Large intestine (tissue), 3 donors: ENCODE results near the gene MGAT5B. TPM values are rescaled to one million over a fixed set of nuclear protein-coding genes. Genes with fewer than 3 reads are reported as not detected.

Experiments used
- DNase-seq, 2 donors: peaks; one replicate each; pipeline versions ENCODE4 v3.0.0 to v3.0.0-alpha.2; 2013
- H3K27ac ChIP-seq: one replicate; pipeline ENCODE4 v1.5.1; 2013; ENCODE audit warnings: low read length
- H3K27me3 ChIP-seq: 2 replicates; pipeline ENCODE4 v1.6.1; 2013; ENCODE audit warnings: low read length; ENCODE audit not compliant: control insufficient read depth, insufficient read depth
- H3K36me3 ChIP-seq: 2 replicates; pipeline ENCODE4 v1.6.1; 2013; ENCODE audit warnings: low read length; ENCODE audit not compliant: control insufficient read depth, insufficient read depth
- H3K4me1 ChIP-seq: one replicate; pipeline ENCODE4 v1.6.1; 2013; ENCODE audit warnings: low read length; ENCODE audit not compliant: control insufficient read depth, insufficient read depth
- H3K4me3 ChIP-seq: one replicate; pipeline ENCODE4 v1.5.1; 2013; ENCODE audit warnings: low read length
- H3K9me3 ChIP-seq: one replicate; pipeline ENCODE4 v1.6.1; 2013; ENCODE audit warnings: mild to moderate bottlenecking, low read depth, low read length, moderate library complexity; ENCODE audit not compliant: control insufficient read depth
- WGBS: methylation state at CpG from one replicate; pipeline ENCODE4 v1.1.5; 2013; ENCODE audit warnings: low lambda C conversion rate; ENCODE audit not compliant: insufficient coverage; 5-methylcytosine and 5-hydroxymethylcytosine counted together
- polyA plus RNA-seq: library from polyadenylated mRNA; unstranded; fragments of 120-200 nt; gene quantifications from one replicate; pipeline ENCODE4 v1.2.1, GENCODE V29; 2013

The MGAT5B gene
- polyA plus RNA-seq, 1 donor, result 1.4 TPM

DNA sequence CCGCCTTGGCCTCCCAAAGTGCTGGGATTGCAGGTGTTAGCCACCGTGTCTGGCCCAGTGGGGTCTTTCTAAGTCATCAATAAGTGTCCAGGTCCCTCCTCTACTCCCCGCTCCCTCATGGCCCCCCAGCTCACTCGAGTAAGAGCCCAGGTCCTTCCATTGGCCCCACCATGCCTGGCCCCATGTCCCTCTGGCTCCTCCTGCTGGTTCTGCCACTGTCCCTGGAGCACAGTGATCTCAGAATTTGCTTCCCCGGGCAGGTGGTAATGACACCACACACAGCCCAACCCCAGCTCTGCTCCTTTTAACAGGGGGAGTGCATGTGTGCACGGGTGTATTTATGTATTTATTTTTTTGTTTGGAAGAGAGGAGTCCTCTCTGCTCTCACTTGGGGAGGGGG, 19.6 kb downstream of the MGAT5B start:
- Histone ChIP-seq H3K36me3 (no peaks in the 10 kb centered on the region), H3K27me3 (peaks cover 9% of the 10 kb centered on the region), H3K4me3 (no peak overlapping the region), H3K9me3 (no peaks in the 10 kb centered on the region), H3K27ac (no peak overlapping the region), H3K4me1 (no peaks in the 10 kb centered on the region)
- DNase-seq, result no peak
- WGBS, result 100% methylated on average over 1 of the region's 6 CpGs

DNA sequence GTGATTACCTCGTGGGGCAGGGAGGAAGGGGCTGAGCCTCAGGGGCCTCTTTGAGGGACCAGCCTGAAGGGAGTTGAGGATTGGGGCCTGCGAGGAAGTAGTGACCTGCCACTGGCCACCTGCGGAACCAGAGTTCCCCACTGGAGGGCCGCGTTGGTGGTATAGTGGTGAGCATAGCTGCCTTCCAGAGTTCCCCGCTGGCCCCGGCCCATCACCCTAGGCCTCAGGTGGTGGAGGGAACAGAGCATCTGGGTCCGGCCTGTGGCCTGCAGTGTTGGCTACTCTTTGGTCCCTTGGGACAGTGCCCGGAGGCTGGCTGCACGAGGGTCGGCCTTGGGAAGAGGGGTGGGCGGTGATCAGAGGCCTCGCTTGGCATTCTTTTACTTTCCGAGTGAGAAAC, 20.5 kb downstream of the MGAT5B start:
- no CpG with 5 or more reads among the region's 14 CpGs for WGBS
- Histone ChIP-seq H3K27ac (no peak overlapping the region), H3K9me3 (no peaks in the 10 kb centered on the region)

DNA sequence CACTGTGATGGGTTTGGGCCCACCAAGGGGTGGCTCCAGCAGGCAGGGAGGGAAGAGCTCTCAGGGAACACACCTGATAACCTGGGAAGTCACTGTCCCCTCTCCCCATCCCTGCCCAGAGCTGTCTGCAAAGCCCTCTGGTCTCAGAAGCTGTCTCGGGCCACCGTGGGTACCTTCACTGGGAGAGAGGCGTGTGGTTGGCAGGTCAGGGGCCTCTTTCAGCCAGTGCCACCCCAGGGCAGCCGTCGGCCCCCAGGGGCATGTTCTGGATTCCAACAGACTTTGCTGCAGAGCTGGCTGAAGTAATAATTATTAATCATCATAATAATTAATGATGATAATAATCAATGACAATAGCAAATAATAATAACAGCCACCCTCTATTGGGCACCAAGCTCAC, 21.1 kb downstream of the MGAT5B start:
- Histone ChIP-seq H3K36me3 (no peaks in the 10 kb centered on the region), H3K4me1 (no peaks in the 10 kb centered on the region), H3K27me3 (peaks cover 9% of the 10 kb centered on the region), H3K9me3 (no peaks in the 10 kb centered on the region), H3K4me3 (no peak overlapping the region), H3K27ac (no peak overlapping the region)
- WGBS, result no CpG with 5 or more reads among the region's 5 CpGs
- DNase-seq, result no peak

More for the DNA sequence above, 20.5 kb downstream of the MGAT5B start:
- H3K27me3 ChIP-seq, result peaks cover 9% of the 10 kb centered on the region
- H3K4me1 ChIP-seq, result no peaks in the 10 kb centered on the region
- H3K4me3 ChIP-seq, result no peak overlapping the region
- H3K36me3 ChIP-seq, result no peaks in the 10 kb centered on the region
- no peak for DNase-seq

DNA sequence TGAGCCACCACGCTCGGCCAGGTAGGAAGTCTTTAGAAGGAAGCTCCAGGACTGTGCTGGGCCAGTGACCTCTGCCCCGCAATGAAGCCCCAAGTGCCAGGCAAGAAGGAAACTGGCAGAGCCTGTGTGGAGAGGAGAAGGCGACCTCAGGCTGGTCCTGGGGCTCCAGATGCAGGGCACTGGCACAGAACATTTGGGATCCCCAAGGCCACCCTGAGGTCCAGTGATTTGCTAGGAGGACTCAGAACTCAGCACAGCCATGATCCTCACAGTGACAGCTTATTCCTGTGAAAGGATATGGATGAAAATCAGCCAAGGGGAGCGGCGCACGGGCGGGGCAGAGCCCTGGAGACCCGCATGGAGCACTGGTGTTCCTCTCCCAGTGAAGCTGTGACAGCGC, 24.1 kb downstream of the MGAT5B start:
- H3K36me3 ChIP-seq, result no peaks in the 10 kb centered on the region
- H3K4me1 ChIP-seq, result no peaks in the 10 kb centered on the region
- no peak for DNase-seq
- H3K4me3 ChIP-seq, result no peak overlapping the region
- no peaks in the 10 kb centered on the region for H3K9me3 ChIP-seq
- no peaks in the 10 kb centered on the region for H3K27me3 ChIP-seq
- no peak overlapping the region for H3K27ac ChIP-seq
- WGBS, result no CpG with 5 or more reads among the region's 10 CpGs

DNA sequence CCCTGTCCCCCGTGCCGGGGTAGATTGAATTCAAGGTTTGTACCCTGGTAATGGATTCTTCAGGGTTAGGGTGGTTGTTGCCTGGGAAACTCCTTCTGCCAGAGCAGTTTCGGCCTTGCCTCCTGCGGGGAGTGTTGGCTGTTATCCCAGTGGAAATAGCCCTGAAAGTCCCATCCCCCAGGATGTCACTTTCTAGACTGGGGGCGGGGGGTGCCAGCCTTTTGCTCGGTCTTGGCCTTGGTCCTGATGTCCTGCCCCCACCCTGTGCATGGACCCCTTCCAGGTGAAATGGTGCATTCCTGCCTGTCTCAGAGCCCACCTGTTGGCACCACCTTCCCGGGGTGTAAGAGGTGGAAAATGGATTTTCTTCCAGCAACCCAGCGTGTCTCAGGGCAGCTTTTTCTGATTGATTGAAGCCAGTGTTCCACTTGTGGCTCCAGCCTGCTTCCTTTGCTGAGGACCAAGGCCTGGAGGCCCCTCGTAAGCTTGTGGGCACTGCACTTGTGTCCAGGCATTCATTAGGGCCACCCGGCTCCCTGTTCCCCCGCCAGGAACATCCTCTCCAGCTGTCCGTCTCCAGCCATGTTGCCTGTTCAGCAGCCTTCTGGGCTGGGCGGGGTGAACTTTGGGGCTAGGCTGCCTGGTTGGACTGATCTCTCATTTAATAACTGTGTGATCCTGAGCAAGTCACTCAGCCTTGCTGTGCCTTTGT, 25.6 kb downstream of the MGAT5B start:
- WGBS, result no CpG with 5 or more reads among the region's 13 CpGs
- H3K4me3 ChIP-seq, result no peak overlapping the region
- DNase-seq, result no peak
- no peaks in the 10 kb centered on the region for H3K36me3 ChIP-seq
- no peak overlapping the region for H3K27ac ChIP-seq
- H3K9me3 ChIP-seq, result no peaks in the 10 kb centered on the region
- H3K4me1 ChIP-seq, result no peaks in the 10 kb centered on the region
- H3K27me3 ChIP-seq, result no peaks in the 10 kb centered on the region

DNA sequence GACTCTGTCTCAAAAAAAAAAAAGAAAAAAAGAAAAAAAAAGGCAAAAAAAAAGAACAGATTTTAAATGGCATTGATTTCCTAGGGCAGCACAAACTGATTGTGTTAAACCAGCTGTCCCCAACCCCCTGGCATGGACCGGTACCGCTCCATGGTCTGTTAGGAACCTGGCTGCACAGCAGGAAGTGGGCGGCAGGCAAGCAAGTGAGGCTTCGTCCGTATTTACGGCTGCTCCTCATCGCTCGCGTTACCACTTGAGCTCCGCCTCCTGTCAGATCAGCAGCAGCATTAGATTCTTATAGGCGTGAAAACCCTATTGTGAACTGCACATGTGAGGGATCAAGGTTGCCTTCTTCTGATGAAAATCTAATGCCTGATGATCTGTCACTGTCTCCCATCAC, 26.6 kb downstream of the MGAT5B start:
- Histone ChIP-seq H3K36me3 (no peaks in the 10 kb centered on the region), H3K27ac (no peak overlapping the region), H3K4me1 (no peaks in the 10 kb centered on the region), H3K9me3 (no peaks in the 10 kb centered on the region), H3K4me3 (no peak overlapping the region), H3K27me3 (no peaks in the 10 kb centered on the region)
- DNase-seq, result no peak
- no CpG with 5 or more reads among the region's 11 CpGs for WGBS

DNA sequence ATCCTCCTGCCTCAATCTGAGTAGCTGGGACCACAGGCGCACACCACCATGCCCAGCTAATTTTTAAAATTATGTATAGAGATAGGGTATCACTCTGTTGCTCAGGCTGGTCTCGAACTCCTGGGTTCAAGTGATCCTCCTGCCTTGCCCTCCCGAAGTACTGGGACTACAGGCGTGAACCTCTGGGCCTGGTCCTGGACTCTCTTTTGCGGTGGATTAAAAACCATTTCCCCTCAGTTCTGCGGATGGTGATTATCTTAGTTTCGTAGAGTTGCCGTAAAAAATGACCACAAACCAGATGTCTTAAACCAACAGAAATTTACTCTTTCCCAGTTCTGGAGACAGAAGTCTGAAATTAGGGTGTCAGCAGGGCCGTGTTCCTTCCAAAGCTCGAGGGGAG, 28.8 kb downstream of the MGAT5B start:
- Histone ChIP-seq H3K36me3 (no peaks in the 10 kb centered on the region), H3K4me3 (no peak overlapping the region), H3K27ac (no peak overlapping the region), H3K27me3 (no peaks in the 10 kb centered on the region), H3K4me1 (no peaks in the 10 kb centered on the region), H3K9me3 (no peaks in the 10 kb centered on the region)
- DNase-seq, result no peak
- WGBS, result no CpG with 5 or more reads among the region's 10 CpGs

DNA sequence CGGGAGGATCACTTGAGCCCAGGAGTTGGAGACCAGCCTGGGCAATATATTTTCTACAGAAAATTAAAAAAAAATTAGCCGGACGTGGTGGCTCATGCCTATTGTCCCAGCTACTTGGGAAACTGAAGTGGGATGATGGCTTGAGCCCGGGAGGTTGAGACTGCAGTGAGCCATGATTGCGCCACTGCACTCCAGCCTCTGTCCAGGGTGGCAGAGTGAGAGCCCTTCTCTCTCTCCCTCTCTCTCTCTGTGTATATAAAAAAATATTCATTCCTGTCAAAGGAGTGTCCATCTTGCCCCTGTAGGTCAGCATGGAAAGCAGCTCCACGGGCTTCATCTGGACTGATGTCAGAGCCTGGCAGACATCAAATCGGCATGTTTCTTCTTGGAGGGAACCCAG, 31.2 kb downstream of the MGAT5B start:
- no peak overlapping the region for H3K27ac ChIP-seq
- no CpG with 5 or more reads among the region's 7 CpGs for WGBS
- H3K36me3 ChIP-seq, result no peaks in the 10 kb centered on the region
- H3K27me3 ChIP-seq, result no peaks in the 10 kb centered on the region
- no peak overlapping the region for H3K4me3 ChIP-seq
- no peak for DNase-seq
- no peaks in the 10 kb centered on the region for H3K9me3 ChIP-seq
- no peaks in the 10 kb centered on the region for H3K4me1 ChIP-seq

DNA sequence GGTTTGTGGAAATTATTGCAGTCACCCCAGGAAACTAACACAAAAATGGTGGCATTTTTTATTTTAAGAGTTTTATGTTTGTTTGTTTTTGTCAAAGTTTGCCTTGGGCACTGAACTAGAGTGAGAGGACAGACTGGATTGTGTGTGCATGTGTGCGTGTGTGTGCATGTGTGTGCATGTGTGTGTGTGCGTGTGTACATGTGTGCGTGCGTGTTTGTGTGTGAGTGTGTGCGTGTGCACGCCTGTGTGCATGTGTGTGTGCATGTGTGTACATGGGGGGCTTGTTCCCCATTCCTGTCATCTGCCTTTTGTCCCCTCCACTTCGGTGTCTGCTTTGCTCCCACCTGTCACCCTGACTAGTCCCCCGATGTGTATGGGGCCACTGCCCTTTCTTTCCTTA, 32.5 kb downstream of the MGAT5B start:
- no CpG with 5 or more reads among the region's 8 CpGs for WGBS
- Histone ChIP-seq H3K4me1 (no peaks in the 10 kb centered on the region), H3K36me3 (no peaks in the 10 kb centered on the region), H3K27me3 (no peaks in the 10 kb centered on the region), H3K9me3 (no peaks in the 10 kb centered on the region), H3K4me3 (no peak overlapping the region), H3K27ac (no peak overlapping the region)
- DNase-seq, result no peak

DNA sequence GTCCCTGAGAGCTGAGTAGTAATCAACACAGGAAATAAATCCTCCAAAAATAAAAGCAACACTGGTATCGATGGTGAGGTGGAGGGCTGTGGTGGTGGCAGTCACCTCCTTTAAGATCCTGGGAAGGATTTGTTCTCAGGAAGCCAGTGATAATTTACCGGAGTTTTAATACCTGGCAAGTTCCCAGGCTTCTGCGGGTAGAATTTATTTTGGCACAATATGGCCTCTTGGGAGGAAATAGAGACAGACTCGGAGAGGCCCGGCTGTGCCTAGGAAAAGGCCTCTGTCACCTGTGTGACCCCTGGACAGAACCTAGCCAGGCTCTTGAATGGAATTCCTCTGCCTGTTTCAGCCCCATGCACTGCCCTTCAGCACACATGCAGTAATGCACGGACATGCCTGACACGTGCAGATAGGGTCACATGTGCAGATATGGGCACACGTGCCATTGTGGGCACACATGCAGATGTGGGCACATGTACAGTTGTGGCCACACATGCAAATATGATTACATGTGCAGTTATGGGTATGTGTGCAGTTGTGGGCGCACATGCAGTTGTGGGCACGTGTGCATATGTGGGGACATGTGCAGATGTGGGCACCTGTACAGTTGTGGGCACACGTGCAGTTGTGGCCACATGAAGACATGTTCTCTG, 33.5 kb downstream of the MGAT5B start:
- no peak overlapping the region for H3K27ac ChIP-seq
- no peaks in the 10 kb centered on the region for H3K36me3 ChIP-seq
- H3K4me1 ChIP-seq, result no peaks in the 10 kb centered on the region
- H3K9me3 ChIP-seq, result no peaks in the 10 kb centered on the region
- H3K27me3 ChIP-seq, result no peaks in the 10 kb centered on the region
- DNase-seq, result no peak
- WGBS, result no CpG with 5 or more reads among the region's 11 CpGs
- H3K4me3 ChIP-seq, result no peak overlapping the region

DNA sequence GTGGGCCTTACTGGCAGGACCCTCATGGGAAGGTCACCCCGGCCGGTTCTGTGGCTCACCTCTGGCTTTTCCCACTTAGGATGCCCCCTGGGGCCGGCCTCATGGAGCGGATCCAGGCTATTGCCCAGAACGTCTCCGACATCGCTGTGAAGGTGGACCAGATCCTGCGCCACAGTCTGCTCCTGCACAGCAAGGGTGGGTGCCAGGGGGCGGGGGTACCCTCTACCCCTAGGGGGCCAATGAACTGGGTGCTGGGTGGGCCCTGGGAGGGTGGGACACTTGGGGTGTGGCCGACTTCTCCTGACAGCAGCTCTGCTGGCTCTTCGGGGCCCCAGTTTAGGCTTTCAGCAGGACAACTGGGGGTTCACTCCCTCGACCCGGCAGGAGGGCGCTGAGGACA, 34.3 kb downstream of the MGAT5B start:
- Histone ChIP-seq H3K27me3 (no peaks in the 10 kb centered on the region), H3K36me3 (no peaks in the 10 kb centered on the region), H3K27ac (no peak overlapping the region), H3K9me3 (no peaks in the 10 kb centered on the region), H3K4me3 (no peak overlapping the region), H3K4me1 (no peaks in the 10 kb centered on the region)
- DNase-seq, result no peak
- no CpG with 5 or more reads among the region's 14 CpGs for WGBS
